Epithelial cell of proximal tubule (primary cell): ENCODE measurements around the gene NSDHL. TPM values are rescaled to one million over a fixed set of nuclear protein-coding genes. Genes with fewer than 3 reads are reported as not detected.

Experiments
- DNase-seq: peaks from one replicate; pipeline ENCODE4 v3.0.0-alpha.2; 2011; ENCODE audit warnings: low read depth
- H3K4me3 ChIP-seq: 2 replicates; pipeline ENCODE4 v1.5.1; 2011; ENCODE audit warnings: low read depth, mild to moderate bottlenecking, low read length
- total RNA-seq: library from RNA; depleted of rRNA; stranded (reverse); fragments of >200 nt; gene quantifications from 2 replicates; pipeline ENCODE4 v1.2.3, GENCODE V29; 2015
- TF ChIP-seq, protein P1 (sequence below): conservative IDR thresholded peaks from 2 replicates; pipeline ENCODE4 v1.5.1; 2012; ENCODE audit warnings: low read depth, mild to moderate bottlenecking, low read length

NSDHL gene
- total RNA-seq, 1 donor from 2014 or later, result 19.3 TPM

DNA sequence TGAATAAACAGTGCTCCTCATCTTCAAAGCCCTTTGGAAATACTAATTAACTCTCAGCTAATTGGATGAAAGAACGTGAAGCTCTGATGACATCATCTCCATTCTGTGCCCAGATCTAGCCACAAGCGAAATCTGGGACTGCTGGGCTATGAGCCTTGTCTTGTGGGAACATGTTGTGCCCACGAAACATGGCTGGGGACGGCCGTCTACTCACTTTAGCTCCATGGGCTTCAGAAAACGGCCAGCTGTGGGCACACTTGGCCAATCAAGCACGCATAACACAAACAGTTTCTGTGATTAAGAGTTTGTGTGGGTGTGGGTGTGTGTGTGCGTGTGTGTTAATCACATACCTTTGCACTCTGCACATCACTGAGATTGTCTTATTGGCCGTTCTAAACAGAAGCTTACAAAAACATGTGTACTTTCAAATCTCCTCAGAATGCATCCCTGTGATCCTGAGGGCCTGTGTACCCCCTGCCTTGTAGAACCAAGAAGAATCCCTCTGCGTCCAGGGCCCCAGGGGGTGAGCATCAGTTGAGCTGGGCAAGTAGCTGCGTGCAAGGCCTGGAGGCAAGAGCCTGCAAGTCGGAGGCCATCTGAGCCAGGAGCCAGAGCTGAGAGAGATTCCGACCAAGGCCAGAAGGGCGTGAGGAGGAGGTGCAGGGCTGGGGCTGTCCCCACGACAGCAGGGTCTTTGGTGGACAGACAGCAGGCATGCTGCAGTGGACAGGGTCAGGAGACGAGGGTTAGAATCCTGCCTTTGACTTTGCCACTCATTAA is 48.3 kb downstream of the NSDHL start:
- TF ChIP-seq, protein P1, sequence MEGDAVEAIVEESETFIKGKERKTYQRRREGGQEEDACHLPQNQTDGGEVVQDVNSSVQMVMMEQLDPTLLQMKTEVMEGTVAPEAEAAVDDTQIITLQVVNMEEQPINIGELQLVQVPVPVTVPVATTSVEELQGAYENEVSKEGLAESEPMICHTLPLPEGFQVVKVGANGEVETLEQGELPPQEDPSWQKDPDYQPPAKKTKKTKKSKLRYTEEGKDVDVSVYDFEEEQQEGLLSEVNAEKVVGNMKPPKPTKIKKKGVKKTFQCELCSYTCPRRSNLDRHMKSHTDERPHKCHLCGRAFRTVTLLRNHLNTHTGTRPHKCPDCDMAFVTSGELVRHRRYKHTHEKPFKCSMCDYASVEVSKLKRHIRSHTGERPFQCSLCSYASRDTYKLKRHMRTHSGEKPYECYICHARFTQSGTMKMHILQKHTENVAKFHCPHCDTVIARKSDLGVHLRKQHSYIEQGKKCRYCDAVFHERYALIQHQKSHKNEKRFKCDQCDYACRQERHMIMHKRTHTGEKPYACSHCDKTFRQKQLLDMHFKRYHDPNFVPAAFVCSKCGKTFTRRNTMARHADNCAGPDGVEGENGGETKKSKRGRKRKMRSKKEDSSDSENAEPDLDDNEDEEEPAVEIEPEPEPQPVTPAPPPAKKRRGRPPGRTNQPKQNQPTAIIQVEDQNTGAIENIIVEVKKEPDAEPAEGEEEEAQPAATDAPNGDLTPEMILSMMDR, result no peak
- DNase-seq, result peak; percentile 69
- H3K4me3 ChIP-seq, result no peak overlapping the region

DNA sequence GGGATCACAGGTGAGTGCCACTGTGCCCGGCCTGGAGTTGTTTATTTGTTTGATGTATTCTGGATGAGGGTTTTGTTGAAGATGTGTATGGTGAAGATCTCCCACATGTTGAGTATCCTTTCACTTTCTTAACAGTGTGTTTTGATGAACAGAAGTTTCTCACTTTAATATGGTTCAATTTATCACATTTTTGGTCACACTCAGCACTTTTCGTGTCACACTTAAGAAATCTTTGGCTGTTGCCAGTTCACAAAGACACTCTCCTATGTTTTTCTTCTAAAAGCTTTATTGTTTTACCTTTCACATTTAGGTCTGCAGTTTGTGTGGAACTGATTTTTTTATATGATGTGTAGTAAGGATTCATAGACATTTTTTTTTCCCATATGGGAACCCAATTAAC is 50.4 kb downstream of the NSDHL start:
- no peak overlapping the region for H3K4me3 ChIP-seq
- DNase-seq, result no peak
- TF ChIP-seq, protein P1, result no peak

DNA sequence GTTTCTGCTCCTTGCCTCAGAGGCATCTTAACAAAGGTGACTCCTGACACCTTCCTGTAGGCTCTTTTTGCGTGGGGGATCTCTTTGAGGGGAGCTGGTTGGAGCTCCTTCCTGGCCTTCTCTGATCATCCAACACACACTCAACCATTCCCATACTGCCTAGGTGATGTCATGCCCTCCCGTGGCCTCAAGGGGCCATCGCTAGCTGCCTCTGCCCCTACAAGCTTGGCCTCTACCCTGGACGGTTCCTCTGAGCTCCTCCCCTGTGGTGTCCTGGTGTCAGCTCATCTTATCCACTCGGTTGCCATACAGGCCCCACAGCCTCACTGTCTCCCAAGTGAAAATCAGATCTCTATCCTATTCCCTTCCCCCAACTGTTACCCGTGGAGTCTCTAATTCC is 53.3 kb downstream of the NSDHL start:
- H3K4me3 ChIP-seq, result no peak overlapping the region
- DNase-seq, result no peak
- TF ChIP-seq, protein P1, result no peak

DNA sequence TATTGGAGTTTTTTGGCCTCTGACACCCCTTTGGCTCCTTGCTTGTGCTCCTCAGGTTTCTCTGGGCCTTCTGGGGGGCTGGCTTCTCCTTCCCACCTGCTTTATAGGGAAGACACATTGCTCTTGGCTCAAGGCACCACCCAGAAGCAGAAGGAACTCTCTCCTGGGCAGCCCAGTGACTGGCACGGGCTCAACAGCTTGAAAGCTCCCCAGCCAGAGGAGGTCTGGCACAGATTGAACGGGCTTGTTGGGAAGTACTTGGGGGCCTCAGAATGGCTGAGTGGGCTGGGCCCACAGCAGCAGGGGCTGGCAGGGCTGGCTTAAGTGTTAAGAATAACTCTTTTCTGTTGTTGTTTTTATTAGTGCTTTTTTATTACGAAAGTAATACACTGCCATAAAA is 55.9 kb downstream of the NSDHL start:
- no peak for DNase-seq
- TF ChIP-seq, protein P1, result no peak
- no peak overlapping the region for H3K4me3 ChIP-seq

DNA sequence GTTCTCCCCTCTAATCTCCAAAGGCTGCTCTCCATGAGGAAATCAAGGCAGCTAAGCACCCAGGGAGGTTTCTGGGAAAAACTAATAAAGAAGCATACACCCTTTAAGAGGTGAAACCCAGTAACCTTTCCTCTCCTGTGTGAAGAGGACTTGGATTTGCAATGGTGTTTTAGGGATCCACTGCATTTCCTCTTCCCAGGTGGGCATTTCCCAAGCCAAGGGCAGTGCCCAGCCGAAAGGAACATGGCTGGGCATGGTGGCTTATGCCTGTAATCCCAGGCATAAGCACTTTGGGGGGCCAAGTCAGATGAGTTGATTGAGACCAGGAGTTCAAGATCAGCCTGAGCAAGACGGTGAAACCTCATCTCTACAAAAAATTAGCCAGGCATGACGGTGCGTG is 61.6 kb downstream of the NSDHL start:
- DNase-seq, result no peak
- no peak overlapping the region for H3K4me3 ChIP-seq
- TF ChIP-seq, protein P1, result no peak

DNA sequence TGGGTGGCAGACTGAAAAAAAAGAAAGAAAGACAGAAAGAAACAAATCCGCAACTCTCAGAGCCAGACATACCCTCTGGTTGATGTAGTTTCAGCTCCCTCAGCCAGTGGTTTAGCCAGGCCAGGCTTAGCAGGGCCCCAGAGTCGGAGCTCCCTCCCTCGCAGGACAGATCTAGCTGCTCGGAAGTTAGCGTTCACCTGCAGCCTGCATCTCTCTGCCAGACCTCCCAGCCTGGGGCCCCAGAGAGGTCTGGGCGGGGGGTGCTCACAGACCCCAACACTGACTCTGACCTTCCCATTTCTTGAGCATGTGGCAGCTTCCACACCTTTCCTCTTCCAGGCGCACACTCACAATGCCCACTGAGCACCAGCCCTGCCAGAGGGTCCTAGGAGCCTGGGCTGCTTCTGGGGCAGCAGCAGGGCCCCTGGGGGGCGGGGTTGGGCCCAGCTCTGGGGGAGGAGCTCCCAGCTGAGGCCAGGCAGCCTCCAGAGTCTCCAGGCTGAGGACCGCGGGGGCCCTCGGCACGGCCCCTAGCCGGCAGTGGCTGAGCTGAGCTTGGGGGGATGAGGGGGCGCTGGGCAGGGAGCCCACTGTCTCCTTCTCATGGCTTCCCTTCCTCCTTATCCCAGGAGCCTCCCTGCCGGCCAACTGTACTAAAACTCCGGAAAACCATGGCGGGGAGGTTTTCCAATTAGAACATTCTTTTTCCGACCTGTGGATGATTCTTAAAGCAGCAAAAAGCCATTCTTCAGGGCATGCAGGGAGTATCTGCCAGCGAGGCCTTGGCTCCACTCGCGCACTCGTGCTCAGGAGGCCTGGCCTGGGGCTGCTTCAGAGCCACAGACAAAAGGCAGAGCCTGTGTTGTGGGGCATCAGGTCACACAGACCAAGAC is 62.4 kb downstream of the NSDHL start:
- no peak overlapping the region for H3K4me3 ChIP-seq
- TF ChIP-seq, protein P1, result no peak
- DNase-seq, result no peak
